ENCODE data around the gene CAAP1. TPM values are rescaled to one million over a fixed set of nuclear protein-coding genes. Genes with fewer than 3 reads are reported as not detected.
"Not testable (repeated sequence)": the region's sequence is repeated elsewhere in the genome, so short reads cannot be mapped to it uniquely, and the experiment has no call there.

The CAAP1 gene
- total RNA-seq, 2 donors from 2014 or later = 14.9 to 18.3 TPM

DNA sequence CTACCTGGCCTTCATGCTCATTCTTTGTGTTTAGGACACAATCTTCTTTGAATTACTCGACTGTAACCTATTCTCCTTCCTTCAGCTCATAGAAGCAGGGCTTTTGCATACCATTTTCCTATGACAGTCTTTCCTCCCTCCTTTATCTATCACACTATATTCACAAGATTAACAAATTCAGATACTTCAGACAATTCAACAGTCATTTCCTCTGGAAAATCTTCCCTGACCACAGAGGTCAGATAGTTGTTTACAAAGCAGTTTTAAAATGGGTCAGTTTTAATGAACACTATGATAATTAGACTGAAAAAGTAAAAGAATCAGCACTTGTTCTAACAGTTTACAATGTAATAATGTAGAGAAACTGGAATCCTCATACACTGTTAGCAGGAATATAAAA, 4.3 kb downstream of the CAAP1 start:
- Mint-ChIP-seq H3K4me3 (peak overlapping the region; percentile 89), H3K9me3 (no peaks in the 10 kb centered on the region), H3K4me1 (peaks cover 12% of the 10 kb centered on the region), H3K27me3 (no peaks in the 10 kb centered on the region), H3K36me3 (ENCODE audit: low read depth) (peaks cover 47% of the 10 kb centered on the region), H3K27ac (peak overlapping the region; percentile 26)
- no peak for ATAC-seq (replicated peaks)

DNA sequence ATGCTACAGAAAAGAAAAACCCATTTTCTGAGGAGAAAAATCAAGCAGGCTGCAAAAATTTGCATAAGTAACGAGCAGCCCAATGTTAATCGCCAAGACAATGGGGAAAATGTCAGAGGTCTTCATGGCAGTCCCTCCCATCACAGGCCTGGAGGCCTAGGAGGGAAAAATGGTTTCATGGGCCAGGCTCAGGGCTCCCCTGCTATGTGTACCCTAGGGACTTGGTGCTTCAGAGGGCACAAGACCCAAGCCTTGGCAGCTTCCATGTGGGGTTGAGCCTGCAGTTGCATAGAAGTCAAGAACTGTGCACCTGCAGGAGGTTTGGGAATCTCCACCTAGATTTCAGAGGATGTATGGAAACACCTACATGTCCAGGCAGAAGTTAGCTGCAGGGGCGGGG, 10.4 kb downstream of the CAAP1 start:
- H3K9me3 Mint-ChIP-seq = no peaks in the 10 kb centered on the region
- no peak overlapping the region for H3K4me3 Mint-ChIP-seq
- H3K36me3 Mint-ChIP-seq (ENCODE audit: low read depth) = peaks cover 96% of the 10 kb centered on the region
- H3K4me1 Mint-ChIP-seq = no peaks in the 10 kb centered on the region
- H3K27ac Mint-ChIP-seq = no peak overlapping the region
- H3K27me3 Mint-ChIP-seq = no peaks in the 10 kb centered on the region
- ATAC-seq (replicated peaks) = no peak

DNA sequence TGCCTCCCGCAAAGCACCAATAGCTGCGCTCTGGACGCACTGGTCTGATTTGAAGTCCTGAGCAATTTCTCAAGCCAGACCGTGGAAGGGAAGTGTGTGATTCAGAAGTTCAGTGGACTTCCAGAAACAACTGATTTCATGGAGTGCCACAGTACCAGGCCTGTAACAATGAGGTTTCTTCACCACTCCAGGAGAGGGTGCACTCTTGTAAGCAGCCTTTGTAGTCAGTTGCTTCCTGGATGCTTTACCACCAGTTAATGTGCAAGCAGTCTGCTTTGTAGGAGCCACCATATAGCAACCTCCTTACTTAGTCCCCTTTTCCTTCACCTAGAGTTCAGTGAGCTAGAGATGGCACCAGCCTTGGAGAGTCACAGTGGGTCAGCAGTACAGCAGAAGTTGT, 12.3 kb downstream of the CAAP1 start:
- no peaks in the 10 kb centered on the region for H3K27me3 Mint-ChIP-seq
- H3K4me1 Mint-ChIP-seq = no peaks in the 10 kb centered on the region
- no peak overlapping the region for H3K27ac Mint-ChIP-seq
- peaks cover 96% of the 10 kb centered on the region for H3K36me3 Mint-ChIP-seq (ENCODE audit: low read depth)
- H3K9me3 Mint-ChIP-seq = no peaks in the 10 kb centered on the region
- no peak for ATAC-seq (replicated peaks)
- no peak overlapping the region for H3K4me3 Mint-ChIP-seq

DNA sequence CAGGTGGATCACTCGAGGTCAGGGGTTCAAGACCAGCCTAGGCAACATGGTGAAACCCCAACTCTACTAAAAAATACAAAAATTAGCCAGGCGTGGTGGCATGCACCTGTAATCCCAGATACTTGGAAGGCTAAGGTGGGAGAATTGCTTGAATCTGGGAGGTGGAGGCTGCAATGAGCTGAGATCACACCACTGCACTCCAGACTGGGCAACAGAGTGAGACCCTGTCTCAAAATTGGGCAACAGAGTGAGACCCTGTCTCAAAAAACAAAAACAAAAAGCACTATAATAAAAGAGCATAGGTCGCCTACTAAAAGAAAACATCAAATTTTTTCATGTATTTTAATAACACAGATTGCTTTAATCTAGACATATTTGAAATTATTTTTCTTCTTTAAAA, 17.4 kb downstream of the CAAP1 start:
- not testable (repeated sequence) for H3K4me1 Mint-ChIP-seq; H3K4me3 Mint-ChIP-seq; H3K27me3 Mint-ChIP-seq; ATAC-seq (replicated peaks); H3K27ac Mint-ChIP-seq; H3K9me3 Mint-ChIP-seq
- peaks cover 72% of the 10 kb centered on the region for H3K36me3 Mint-ChIP-seq (ENCODE audit: low read depth)

DNA sequence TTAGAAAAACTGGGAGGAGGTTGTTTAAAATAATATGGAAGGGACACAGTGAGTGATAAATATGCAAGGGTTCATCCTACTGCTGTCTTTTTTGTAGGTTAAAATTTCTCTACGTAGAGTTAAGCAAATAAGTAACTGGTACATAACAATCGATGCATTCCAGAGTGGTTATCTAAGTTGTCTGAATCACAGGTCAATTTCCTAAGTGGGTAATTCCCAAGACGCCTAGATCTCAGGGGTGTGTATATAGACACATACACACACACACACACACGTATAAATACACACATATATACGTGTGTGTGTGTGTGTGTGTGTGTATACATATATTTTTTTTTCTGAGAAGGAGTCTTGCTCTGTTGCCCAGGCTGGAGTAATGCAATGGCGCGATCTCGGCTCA, 22.3 kb downstream of the CAAP1 start:
- Mint-ChIP-seq H3K4me1 (no peaks in the 10 kb centered on the region), H3K27ac (no peak overlapping the region), H3K4me3 (no peak overlapping the region), H3K27me3 (no peaks in the 10 kb centered on the region), H3K9me3 (no peaks in the 10 kb centered on the region), H3K36me3 (ENCODE audit: low read depth) (peaks cover 54% of the 10 kb centered on the region)
- no peak for ATAC-seq (replicated peaks)

DNA sequence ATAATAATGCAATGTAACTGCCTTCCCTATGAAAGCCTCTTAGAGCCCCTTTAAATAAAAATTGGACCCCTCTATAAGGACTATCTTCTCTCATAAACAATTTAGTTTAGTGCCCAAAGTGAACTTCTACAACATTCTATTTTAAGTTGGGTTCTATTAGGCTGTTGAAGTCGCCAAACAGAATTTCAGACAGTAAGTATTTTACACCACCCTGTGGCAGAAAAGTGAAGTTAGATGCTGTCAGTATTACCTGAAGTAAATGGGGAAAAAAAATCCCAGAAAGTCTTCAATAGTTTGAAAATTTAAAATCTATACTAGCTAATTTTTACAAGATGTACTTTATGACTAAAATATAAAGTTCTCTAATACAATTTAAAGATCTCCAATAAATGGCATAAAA, 29.5 kb downstream of the CAAP1 start:
- Mint-ChIP-seq H3K27me3 (no peaks in the 10 kb centered on the region), H3K4me1 (no peaks in the 10 kb centered on the region), H3K9me3 (no peaks in the 10 kb centered on the region), H3K4me3 (no peak overlapping the region), H3K27ac (no peak overlapping the region), H3K36me3 (ENCODE audit: low read depth) (peaks cover 39% of the 10 kb centered on the region)
- no peak for ATAC-seq (replicated peaks)

DNA sequence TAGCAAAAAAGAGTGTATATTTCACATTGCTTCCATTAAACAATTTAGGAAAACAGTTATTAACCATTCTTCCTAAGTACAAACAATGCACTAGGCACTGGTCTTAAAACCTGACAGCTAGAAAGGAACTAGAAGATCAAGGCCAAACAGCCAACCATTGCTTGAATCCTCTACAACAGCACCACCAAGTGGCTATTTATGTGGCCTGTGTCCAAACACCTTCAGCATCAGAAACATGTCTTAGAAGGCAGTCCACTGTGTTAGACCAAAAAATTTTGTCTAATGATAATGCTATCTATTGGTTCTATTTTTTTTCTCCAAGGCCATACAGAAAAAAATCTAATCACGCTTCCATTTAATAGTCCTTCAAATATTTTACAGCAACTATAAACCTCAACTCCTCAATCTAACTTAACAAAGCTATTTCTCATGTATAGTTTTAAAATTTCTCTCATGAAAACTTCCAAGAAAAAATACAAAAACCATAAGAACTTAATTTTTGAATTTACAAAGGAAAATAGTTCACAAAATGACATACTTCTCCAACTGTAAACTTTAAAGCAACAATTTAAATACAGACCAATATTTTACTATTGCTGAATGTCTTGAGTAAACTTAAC, 36.1 kb downstream of the CAAP1 start:
- peaks cover 28% of the 10 kb centered on the region for H3K36me3 Mint-ChIP-seq (ENCODE audit: low read depth)
- H3K27me3 Mint-ChIP-seq = no peaks in the 10 kb centered on the region
- no peaks in the 10 kb centered on the region for H3K9me3 Mint-ChIP-seq
- no peak overlapping the region for H3K27ac Mint-ChIP-seq
- H3K4me1 Mint-ChIP-seq = no peaks in the 10 kb centered on the region
- H3K4me3 Mint-ChIP-seq = no peak overlapping the region
- ATAC-seq (replicated peaks) = no peak

DNA sequence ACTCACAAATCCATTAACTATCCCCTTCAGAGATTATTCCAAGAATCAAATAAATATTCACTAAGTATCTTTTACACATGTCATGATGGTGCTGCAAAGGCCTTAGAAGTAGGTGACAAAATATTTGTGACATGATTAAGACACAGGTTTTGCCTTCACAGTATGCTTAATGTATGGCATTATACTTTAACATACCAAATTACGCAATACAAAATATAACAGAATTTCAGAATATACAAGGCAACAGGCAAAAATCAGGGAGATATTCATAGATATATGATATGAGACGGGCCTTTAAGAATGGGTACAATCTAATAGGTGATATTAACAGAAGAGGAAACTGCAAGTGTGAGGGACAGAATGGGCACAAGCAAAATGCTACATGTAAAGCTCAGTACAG, 41.6 kb downstream of the CAAP1 start:
- no peaks in the 10 kb centered on the region for H3K9me3 Mint-ChIP-seq
- no peaks in the 10 kb centered on the region for H3K4me1 Mint-ChIP-seq
- no peak for ATAC-seq (replicated peaks)
- peaks cover 40% of the 10 kb centered on the region for H3K36me3 Mint-ChIP-seq (ENCODE audit: low read depth)
- no peak overlapping the region for H3K4me3 Mint-ChIP-seq
- no peaks in the 10 kb centered on the region for H3K27me3 Mint-ChIP-seq
- no peak overlapping the region for H3K27ac Mint-ChIP-seq

DNA sequence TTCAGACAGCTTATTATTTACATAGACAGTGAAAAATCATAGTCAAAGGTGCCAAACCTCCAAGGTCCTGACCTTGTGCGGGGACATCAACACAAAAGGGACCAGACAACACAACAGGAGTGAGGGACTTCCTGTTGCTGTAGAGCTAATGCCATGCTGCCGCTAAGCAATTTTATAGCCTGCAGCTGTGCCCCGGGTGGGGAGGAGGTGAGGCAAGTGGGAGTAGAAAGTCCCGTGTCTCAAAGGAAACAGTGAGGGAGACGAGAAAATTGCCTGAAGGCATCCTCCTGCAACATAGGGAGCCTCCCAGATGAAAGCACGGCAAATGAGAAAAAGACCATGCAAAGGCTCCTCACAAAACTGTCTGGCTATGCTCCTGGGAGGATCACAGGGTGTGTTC, 58.8 kb downstream of the CAAP1 start:
- Mint-ChIP-seq H3K36me3 (ENCODE audit: low read depth) (peaks cover 13% of the 10 kb centered on the region), H3K4me3 (no peak overlapping the region), H3K27ac (no peak overlapping the region), H3K9me3 (no peaks in the 10 kb centered on the region), H3K27me3 (no peaks in the 10 kb centered on the region), H3K4me1 (peaks cover 6% of the 10 kb centered on the region)
- ATAC-seq (replicated peaks) = no peak

DNA sequence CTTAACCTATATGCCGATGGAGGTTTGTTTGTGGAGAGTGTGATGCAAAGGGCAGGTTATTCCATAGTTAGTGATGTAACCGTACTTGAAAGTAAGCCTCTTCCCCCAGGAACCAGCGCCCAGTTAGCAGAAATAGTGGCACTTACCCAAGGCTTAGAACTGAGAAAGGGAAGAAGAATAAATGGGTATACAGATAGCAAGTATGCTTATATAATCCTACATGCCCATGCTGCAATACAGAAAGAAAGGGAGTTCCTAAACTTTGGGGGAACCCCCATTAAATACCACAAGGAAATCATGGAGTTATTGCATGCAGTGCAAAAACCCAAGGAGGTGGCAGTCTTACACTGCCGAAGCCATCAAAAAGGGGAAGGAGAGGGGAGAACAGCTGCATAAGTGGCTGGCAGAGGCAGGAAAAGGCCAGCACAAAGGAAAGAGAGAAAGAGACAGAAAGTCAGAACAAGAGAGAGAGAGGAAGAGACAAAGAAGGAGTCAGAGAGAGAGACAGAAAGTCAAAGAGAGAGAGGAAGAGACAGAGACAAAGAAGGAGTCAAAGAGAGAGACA, 64.1 kb downstream of the CAAP1 start:
- not testable (repeated sequence) for ATAC-seq (replicated peaks); H3K4me3 Mint-ChIP-seq; H3K36me3 Mint-ChIP-seq (ENCODE audit: low read depth); H3K27me3 Mint-ChIP-seq; H3K4me1 Mint-ChIP-seq; H3K9me3 Mint-ChIP-seq; H3K27ac Mint-ChIP-seq

DNA sequence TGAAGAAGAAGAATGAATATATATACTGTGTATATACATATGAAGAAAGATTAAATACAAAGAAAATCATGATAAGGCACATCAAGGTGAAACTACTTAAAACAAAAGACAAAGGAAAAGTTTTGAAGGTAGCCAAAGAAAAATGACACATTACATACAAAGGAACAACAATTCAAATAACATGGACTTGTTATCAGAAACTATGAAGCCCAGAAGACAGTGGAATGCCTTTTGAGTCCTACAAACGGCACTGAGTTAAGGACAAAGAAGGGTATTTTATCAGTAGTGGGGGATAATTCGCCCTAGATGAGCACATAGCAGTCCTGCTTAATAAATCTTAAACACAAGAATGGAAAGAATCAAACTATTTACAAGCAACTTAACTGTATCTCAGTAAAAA, 77.8 kb downstream of the CAAP1 start:
- Mint-ChIP-seq H3K27me3 (no peaks in the 10 kb centered on the region), H3K27ac (no peak overlapping the region), H3K36me3 (ENCODE audit: low read depth) (no peaks in the 10 kb centered on the region), H3K4me3 (no peak overlapping the region), H3K9me3 (no peaks in the 10 kb centered on the region), H3K4me1 (no peaks in the 10 kb centered on the region)
- ATAC-seq (replicated peaks) = no peak

DNA sequence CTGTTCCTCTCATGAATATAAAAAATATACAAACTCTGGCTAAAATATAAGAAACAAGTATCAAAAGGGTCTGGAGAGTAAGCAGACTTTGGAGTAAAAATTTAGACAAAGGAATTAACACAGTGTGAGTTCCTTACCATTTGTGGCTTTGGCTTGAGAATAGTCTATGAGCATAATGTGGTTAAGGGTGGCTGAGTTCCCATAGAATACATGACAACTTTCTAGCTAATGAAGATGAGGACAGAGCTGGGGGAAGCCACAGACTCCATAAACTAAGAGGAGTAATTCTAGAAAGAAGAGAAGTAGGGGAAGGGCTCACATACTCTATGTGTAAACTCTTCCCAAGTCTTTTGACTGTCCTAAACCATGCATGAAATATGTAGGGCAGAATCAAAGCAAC, 79.4 kb downstream of the CAAP1 start:
- H3K27me3 Mint-ChIP-seq = no peaks in the 10 kb centered on the region

DNA sequence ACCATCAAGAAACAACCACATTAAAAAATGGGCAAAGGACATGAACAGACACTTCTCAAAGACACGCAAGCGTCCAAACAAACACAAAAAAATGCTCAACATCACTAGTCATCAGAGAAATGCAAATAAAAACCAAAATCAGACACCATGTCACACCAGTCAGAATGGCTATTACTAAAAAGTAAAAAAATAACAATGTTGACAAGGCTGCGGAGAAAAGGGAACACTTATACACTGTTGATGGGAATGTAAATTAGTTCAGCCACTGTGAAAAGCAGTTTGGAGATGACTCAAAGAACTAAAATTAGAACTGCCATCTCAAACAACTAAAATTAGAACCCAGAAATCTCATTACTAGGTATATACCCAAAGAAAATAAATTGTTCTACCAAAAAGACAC, 80.4 kb downstream of the CAAP1 start:
- H3K27ac Mint-ChIP-seq = no peak overlapping the region
- H3K9me3 Mint-ChIP-seq = no peaks in the 10 kb centered on the region
- ATAC-seq (replicated peaks) = no peak
- H3K4me3 Mint-ChIP-seq = no peak overlapping the region
- no peaks in the 10 kb centered on the region for H3K4me1 Mint-ChIP-seq
- H3K36me3 Mint-ChIP-seq (ENCODE audit: low read depth) = no peaks in the 10 kb centered on the region
- H3K27me3 Mint-ChIP-seq = no peaks in the 10 kb centered on the region

More for the DNA sequence above, 79.4 kb downstream of the CAAP1 start:
- Mint-ChIP-seq H3K27ac (no peak overlapping the region), H3K36me3 (ENCODE audit: low read depth) (no peaks in the 10 kb centered on the region), H3K9me3 (no peaks in the 10 kb centered on the region), H3K4me3 (no peak overlapping the region), H3K4me1 (no peaks in the 10 kb centered on the region)
- ATAC-seq (replicated peaks) = no peak

DNA sequence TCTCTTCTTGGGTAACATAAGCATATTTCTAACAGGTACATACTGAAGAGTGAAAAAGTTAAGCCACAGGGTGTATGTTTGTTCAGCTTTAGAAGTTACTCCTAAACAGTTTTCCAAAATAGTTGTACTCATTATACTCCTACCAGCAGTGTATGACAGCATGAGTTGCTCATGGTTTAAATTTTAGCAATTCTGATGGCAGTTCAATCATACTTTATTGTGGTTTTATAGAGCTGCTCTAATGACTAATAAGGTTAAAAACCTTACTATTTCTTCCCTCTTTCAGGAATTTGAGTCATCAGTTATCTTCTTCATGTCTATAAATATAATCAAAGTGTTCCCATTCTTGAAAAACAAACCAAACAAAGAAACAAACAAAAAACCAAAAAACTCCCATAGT, 81.5 kb downstream of the CAAP1 start:
- no peak overlapping the region for H3K4me3 Mint-ChIP-seq
- no peaks in the 10 kb centered on the region for H3K9me3 Mint-ChIP-seq
- H3K27ac Mint-ChIP-seq = no peak overlapping the region
- H3K27me3 Mint-ChIP-seq = no peaks in the 10 kb centered on the region
- ATAC-seq (replicated peaks) = no peak
- H3K36me3 Mint-ChIP-seq (ENCODE audit: low read depth) = no peaks in the 10 kb centered on the region
- no peaks in the 10 kb centered on the region for H3K4me1 Mint-ChIP-seq

DNA sequence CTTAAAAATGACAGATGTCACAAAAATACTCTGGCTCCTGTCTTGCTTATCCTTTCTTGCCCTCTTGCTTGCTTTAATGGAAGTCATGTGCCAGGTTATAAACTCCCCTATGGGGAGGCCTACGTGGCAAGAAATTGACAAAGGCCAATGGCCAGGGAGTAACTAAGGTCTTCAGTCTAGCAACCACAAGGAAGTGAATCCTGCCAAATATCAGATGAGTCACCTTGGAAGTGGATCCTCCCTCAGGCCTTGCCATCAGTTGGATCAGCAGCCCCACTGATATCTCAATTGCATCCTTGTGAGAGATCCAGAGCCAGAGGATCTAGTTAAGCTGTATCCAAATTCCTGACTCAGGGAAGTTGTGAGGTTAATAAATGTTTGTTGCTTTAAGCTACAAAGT, 82.8 kb downstream of the CAAP1 start:
- H3K9me3 Mint-ChIP-seq = no peaks in the 10 kb centered on the region
- H3K4me3 Mint-ChIP-seq = no peak overlapping the region
- H3K27me3 Mint-ChIP-seq = no peaks in the 10 kb centered on the region
- H3K4me1 Mint-ChIP-seq = no peaks in the 10 kb centered on the region
- no peaks in the 10 kb centered on the region for H3K36me3 Mint-ChIP-seq (ENCODE audit: low read depth)
- H3K27ac Mint-ChIP-seq = no peak overlapping the region
- ATAC-seq (replicated peaks) = no peak

DNA sequence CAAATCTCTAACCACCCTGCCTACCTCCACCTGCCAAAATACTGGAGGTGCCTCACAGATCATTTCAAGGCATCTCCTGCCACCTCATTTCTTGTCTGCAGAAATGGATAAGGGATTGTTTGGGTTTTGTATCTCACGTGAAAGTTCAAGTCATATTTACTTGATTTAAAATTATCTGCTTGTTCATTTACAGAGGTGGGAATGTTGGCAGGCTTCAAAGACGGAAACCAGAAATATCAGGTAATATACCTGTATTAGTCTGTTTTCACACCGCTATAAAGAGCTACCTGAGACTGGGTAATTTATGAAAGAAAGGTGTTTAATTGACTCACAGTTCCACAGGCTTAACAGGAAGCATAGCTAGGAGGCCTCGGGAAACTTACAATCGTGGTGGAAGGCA, 85.4 kb downstream of the CAAP1 start:
- Mint-ChIP-seq H3K4me1 (no peaks in the 10 kb centered on the region), H3K36me3 (ENCODE audit: low read depth) (no peaks in the 10 kb centered on the region), H3K27ac (no peak overlapping the region), H3K4me3 (no peak overlapping the region), H3K27me3 (peaks cover 4% of the 10 kb centered on the region), H3K9me3 (no peaks in the 10 kb centered on the region)
- ATAC-seq (replicated peaks) = no peak

Measured in activated T-helper 17 cell treated with anti-CD3 and anti-CD28 coated beads, Interleukin-2, amount 50 U/mL, for 72 hours (primary cell).